ENCODE data around the gene MSRB1.

- no peak for TF ChIP-seq CTCF (IDR thresholded peaks at IDR 0.05; ENCODE audit: low read depth, low read length, missing input control)
- no peak for TF ChIP-seq HNF4A (conservative IDR thresholded peaks at IDR 0.05)
- no peak for TF ChIP-seq REST (IDR thresholded peaks at IDR 0.05)
- no peak for TF ChIP-seq MAX (IDR thresholded peaks at IDR 0.05)
- TF ChIP-seq FOXA1 (IDR thresholded peaks at IDR 0.05), result no peak
- TF ChIP-seq ATF3 (IDR thresholded peaks at IDR 0.05), result no peak
- TF ChIP-seq SP1 (IDR thresholded peaks at IDR 0.05), result no peak
- no peak for TF ChIP-seq ZBTB33 (IDR thresholded peaks at IDR 0.05)
- no peak for TF ChIP-seq RAD21 (IDR thresholded peaks at IDR 0.05)
- TF ChIP-seq HNF4G (IDR thresholded peaks at IDR 0.05), result no peak
- TF ChIP-seq NR2F2 (IDR thresholded peaks at IDR 0.05), result no peak
- TF ChIP-seq GABPA (IDR thresholded peaks at IDR 0.05 in 1 of 2, conservative IDR thresholded peaks at IDR 0.05 in 1 of 2), result no peak
- TF ChIP-seq TAF1 (conservative IDR thresholded peaks at IDR 0.05), result no peak
Measured at GRCh38 chr16:1908184-1908583, 34.8 kb downstream of the MSRB1 start.
